OCI-LY7 (cell line): Measurements from ENCODE around the gene EPB41L2.

Experiments used
- CTCF ChIP-seq: fragments of 200-600 bp; sonication (generic); conservative IDR thresholded peaks from 2 replicates; pipeline ENCODE4 v1.5.1; 2014; ENCODE audit warnings: mild to moderate bottlenecking, antibody characterized with exemption, low read length, moderate library complexity, mixed read lengths
- EZH2phosphoT487 ChIP-seq: fragments of 200-600 bp; sonication (generic); IDR thresholded peaks from 2 replicates; pipeline ENCODE4 v1.6.1; 2018; ENCODE audit warnings: low read depth, borderline replicate concordance, mild to moderate bottlenecking, mixed run types, antibody characterized with exemption, low read length, moderate library complexity, mixed read lengths

GRCh38 chr6:130928158-130928912, 134.7 kb downstream of the EPB41L2 start:
- TF ChIP-seq CTCF (no peak), EZH2phosphoT487 (no peak)
